ENCODE results near the gene AFF3. TPM values are rescaled to one million over a fixed set of nuclear protein-coding genes. Genes with fewer than 3 reads are reported as not detected.

Gene AFF3
- total and polyA plus RNA-seq, 2 donors (not counting 3 experiments of a cell fraction or from before 2014, with no cell fraction given), result 0.06 to 0.07 TPM

DNA sequence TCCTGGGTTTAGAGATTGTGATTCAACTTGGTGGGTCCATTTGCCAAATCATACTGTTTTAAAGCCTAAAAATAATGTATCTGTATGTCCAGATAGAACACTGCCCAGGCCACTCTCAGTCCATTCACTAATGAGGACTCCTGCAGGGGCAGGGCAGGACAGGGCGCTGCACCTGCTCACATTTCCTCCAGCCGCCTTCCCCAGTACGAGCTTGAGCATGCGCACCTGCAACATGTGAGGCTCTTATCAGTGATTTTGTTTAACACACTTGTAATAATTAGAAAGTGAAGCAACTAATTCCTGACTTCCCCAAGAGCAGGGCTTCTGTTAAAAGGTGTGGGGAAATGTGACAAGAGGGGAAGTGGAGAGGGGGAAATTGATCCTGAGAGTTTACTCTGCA lies 89.7 kb downstream of the AFF3 start:
- H3K4me2 ChIP-seq (ENCODE audit: insufficient read depth, low read length), result no peak overlapping the region
- BruUV-seq (replicated peaks), result no TSS peak
- POLR2A ChIA-PET, result no interaction called here
- dilution Hi-C loops (cut with MboI; ENCODE audit: extremely low pct_ligation_motif_present, low sequenced_read_pairs) (no loop called here), intact Hi-C loops (cut with micrococcal nuclease) (no loop called here)
- TF ChIP-seq, protein P1, sequence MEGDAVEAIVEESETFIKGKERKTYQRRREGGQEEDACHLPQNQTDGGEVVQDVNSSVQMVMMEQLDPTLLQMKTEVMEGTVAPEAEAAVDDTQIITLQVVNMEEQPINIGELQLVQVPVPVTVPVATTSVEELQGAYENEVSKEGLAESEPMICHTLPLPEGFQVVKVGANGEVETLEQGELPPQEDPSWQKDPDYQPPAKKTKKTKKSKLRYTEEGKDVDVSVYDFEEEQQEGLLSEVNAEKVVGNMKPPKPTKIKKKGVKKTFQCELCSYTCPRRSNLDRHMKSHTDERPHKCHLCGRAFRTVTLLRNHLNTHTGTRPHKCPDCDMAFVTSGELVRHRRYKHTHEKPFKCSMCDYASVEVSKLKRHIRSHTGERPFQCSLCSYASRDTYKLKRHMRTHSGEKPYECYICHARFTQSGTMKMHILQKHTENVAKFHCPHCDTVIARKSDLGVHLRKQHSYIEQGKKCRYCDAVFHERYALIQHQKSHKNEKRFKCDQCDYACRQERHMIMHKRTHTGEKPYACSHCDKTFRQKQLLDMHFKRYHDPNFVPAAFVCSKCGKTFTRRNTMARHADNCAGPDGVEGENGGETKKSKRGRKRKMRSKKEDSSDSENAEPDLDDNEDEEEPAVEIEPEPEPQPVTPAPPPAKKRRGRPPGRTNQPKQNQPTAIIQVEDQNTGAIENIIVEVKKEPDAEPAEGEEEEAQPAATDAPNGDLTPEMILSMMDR (IDR thresholded peaks at IDR 0.05; ENCODE audit: extremely low read depth in 1 of 2, insufficient read depth in 1 of 2, low read depth in 1 of 2, low read length in 2 of 2), result no peak
- TF ChIP-seq JUN (IDR thresholded peaks at IDR 0.05; ENCODE audit: borderline replicate concordance, insufficient read depth, insufficient read length, low read depth) (no peak), MYC (IDR thresholded peaks at IDR 0.05; ENCODE audit: low read depth, low read length) (no peak), FOS (IDR thresholded peaks at IDR 0.05; ENCODE audit: borderline replicate concordance, insufficient read depth, low read length) (no peak), GATA2 (IDR thresholded peaks at IDR 0.05; ENCODE audit: insufficient read depth, insufficient read length, low read depth, low read length) (no peak), POLR2A (IDR thresholded peaks at IDR 0.05; ENCODE audit: low read depth, low read length) (no peak), POLR2AphosphoS5 (IDR thresholded peaks at IDR 0.05; ENCODE audit: insufficient read depth, low read depth, low read length) (no peak), EZH2 (IDR thresholded peaks at IDR 0.05; ENCODE audit: borderline replicate concordance, low read depth, low read length, severe bottlenecking) (no peak)
- TF ChIP-seq, protein P2, sequence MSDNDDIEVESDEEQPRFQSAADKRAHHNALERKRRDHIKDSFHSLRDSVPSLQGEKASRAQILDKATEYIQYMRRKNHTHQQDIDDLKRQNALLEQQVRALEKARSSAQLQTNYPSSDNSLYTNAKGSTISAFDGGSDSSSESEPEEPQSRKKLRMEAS (IDR thresholded peaks at IDR 0.05; ENCODE audit: insufficient read depth, insufficient read length), result no peak
- no peaks in the 10 kb centered on the region for H3K79me2 ChIP-seq (ENCODE audit: control insufficient read depth, insufficient read depth, low read length)
- no peak overlapping the region for H2AFZ ChIP-seq (ENCODE audit: low read depth, low read length)
- no peaks in the 10 kb centered on the region for H3K9me1 ChIP-seq (replicated peaks; ENCODE audit: control insufficient read depth, extremely low read depth, insufficient read depth, low read length)
- H3K36me3 ChIP-seq (ENCODE audit: control insufficient read depth in 2 of 2, extremely low read depth in 1 of 2, insufficient read depth in 2 of 2, low read length in 2 of 2), result no peaks in the 10 kb centered on the region
- no peaks in the 10 kb centered on the region for H3K9me3 ChIP-seq (replicated peaks; ENCODE audit: control insufficient read depth, insufficient read depth, low read length)
- no peak for DNase-seq (ENCODE audit: low read depth, low spot score)
- FAIRE-seq, result no peak
- H3K4me1 ChIP-seq (ENCODE audit: control insufficient read depth, extremely low read depth, insufficient read depth, low read length), result no peaks in the 10 kb centered on the region
- H3K27me3 ChIP-seq (ENCODE audit: control insufficient read depth in 2 of 2, insufficient read depth in 2 of 2, low read length in 2 of 2), result peaks cover 0 to 3% of the 10 kb centered on the region in 2 experiments
- no peaks in the 10 kb centered on the region for H4K20me1 ChIP-seq (replicated peaks; ENCODE audit: control insufficient read depth, extremely low read depth, insufficient read depth, low read length)
- CTCF ChIA-PET, result interaction anchor here (1.4 kb wide), 1 partner anchor 234 kb away, joined by 4 read pairs; no protein-coding TSS in a partner anchor
- H3K27ac ChIP-seq (ENCODE audit: insufficient read depth, low read depth, low read length), result no peak overlapping the region
- no peak overlapping the region for H3K4me3 ChIP-seq (replicated peaks in 1 of 3; ENCODE audit: insufficient read depth in 1 of 3, low read depth in 1 of 3, low read length in 3 of 3)
- no peak overlapping the region for H3K9ac ChIP-seq (replicated peaks; ENCODE audit: extremely low read depth, insufficient read depth, low read length)
